ENCODE results near the gene ATP8A2. TPM values are rescaled to one million over a fixed set of nuclear protein-coding genes. Genes with fewer than 3 reads are reported as not detected.

Gene ATP8A2
- total RNA-seq, 5 donors from 2014 or later (not counting 1 experiment from before 2014, with no cell fraction given) = 0.39 to 0.85 (median 0.73) TPM

- peak overlapping the region in 1 of 3 donors; percentile 63 for H3K4me3 Mint-ChIP-seq
- no peaks in the 10 kb centered on the region for H3K9me3 ChIP-seq
- CTCF ChIA-PET = no interaction called here
- H3K36me3 ChIP-seq (ENCODE audit: control insufficient read depth in 2 of 2, extremely low read depth in 1 of 2, insufficient read depth in 1 of 2, low read length in 1 of 2) = no peaks in the 10 kb centered on the region
- no peaks in the 10 kb centered on the region for H3K36me3 Mint-ChIP-seq
- 46% methylated on average over 8 of the region's 10 CpGs for WGBS (ENCODE audit: insufficient coverage)
- H3K27ac Mint-ChIP-seq = peak overlapping the region; percentile 45 to 82
- H3K27me3 Mint-ChIP-seq = peaks cover 0 to 1% of the 10 kb centered on the region in 2 donors
- no peak overlapping the region for H3K27ac ChIP-seq (ENCODE audit: low read length)
- POLR2A ChIA-PET = no interaction called here
- no peak overlapping the region for H3K4me3 ChIP-seq (ENCODE audit: control insufficient read depth in 1 of 2, extremely low read depth in 1 of 2, low read length in 1 of 2)
- peaks cover 25 to 35% of the 10 kb centered on the region in 2 experiments for H3K4me1 ChIP-seq (ENCODE audit: control insufficient read depth in 1 of 2, extremely low read depth in 1 of 2, insufficient read depth in 2 of 2, low read length in 2 of 2)
- peaks cover 0 to 3% of the 10 kb centered on the region in 2 experiments for H3K27me3 ChIP-seq (replicated peaks in 1 of 2; ENCODE audit: control insufficient read depth in 2 of 2, extremely low read depth in 1 of 2, insufficient read depth in 2 of 2, low read length in 1 of 2)
- no peaks in the 10 kb centered on the region for H3K9me3 Mint-ChIP-seq
- no peak for ATAC-seq (replicated peaks in 1 of 4)
- H3K4me1 Mint-ChIP-seq = peaks cover 48 to 49% (median 48%) of the 10 kb centered on the region in 3 donors
- DNase-seq = peak in 1 of 35 experiments; percentile 14
Observed at GRCh38 chr13:25977216-25977615, 605.4 kb downstream of the ATP8A2 start.

GRCh38 chr13:25977671-25978070 lies 605.9 kb downstream of the ATP8A2 start:
- CTCF ChIA-PET = no interaction called here
- no peak overlapping the region for H3K27ac Mint-ChIP-seq

GRCh38 chr13:25978961-25979360 lies 607.2 kb downstream of the ATP8A2 start:
- ATAC-seq (replicated peaks in 1 of 4) = no peak
- Mint-ChIP-seq H3K27ac (no peak overlapping the region), H3K9me3 (no peaks in the 10 kb centered on the region), H3K36me3 (no peaks in the 10 kb centered on the region), H3K4me3 (no peak overlapping the region), H3K4me1 (peaks cover 35 to 45% (median 39%) of the 10 kb centered on the region in 3 donors), H3K27me3 (peaks cover 0 to 1% of the 10 kb centered on the region in 2 donors)
- H3K27me3 ChIP-seq (replicated peaks in 1 of 2; ENCODE audit: control insufficient read depth in 2 of 2, extremely low read depth in 1 of 2, insufficient read depth in 2 of 2, low read length in 1 of 2) = peaks cover 0 to 3% of the 10 kb centered on the region in 2 experiments
- H3K27ac ChIP-seq (ENCODE audit: low read length) = no peak overlapping the region
- WGBS (ENCODE audit: insufficient coverage) = 88% methylated on average over 1 of the region's 2 CpGs
- ChIA-PET POLR2A (no interaction called here), CTCF (no interaction called here)
- H3K36me3 ChIP-seq (ENCODE audit: control insufficient read depth in 2 of 2, extremely low read depth in 1 of 2, insufficient read depth in 1 of 2, low read length in 1 of 2) = no peaks in the 10 kb centered on the region
- no peak for DNase-seq
- no peaks in the 10 kb centered on the region for H3K9me3 ChIP-seq
- H3K4me3 ChIP-seq (ENCODE audit: control insufficient read depth in 1 of 2, extremely low read depth in 1 of 2, low read length in 1 of 2) = no peak overlapping the region
- peaks cover 12 to 20% of the 10 kb centered on the region in 2 experiments for H3K4me1 ChIP-seq (ENCODE audit: control insufficient read depth in 1 of 2, extremely low read depth in 1 of 2, insufficient read depth in 2 of 2, low read length in 2 of 2)

More at GRCh38 chr13:25977671-25978070, 605.9 kb downstream of the ATP8A2 start:
- peaks cover 43 to 45% (median 43%) of the 10 kb centered on the region in 3 donors for H3K4me1 Mint-ChIP-seq
- ATAC-seq (replicated peaks in 1 of 4) = no peak
- no peaks in the 10 kb centered on the region for H3K36me3 Mint-ChIP-seq
- DNase-seq = no peak
- Histone ChIP-seq H3K4me1 (ENCODE audit: control insufficient read depth in 1 of 2, extremely low read depth in 1 of 2, insufficient read depth in 2 of 2, low read length in 2 of 2) (peaks cover 23 to 32% of the 10 kb centered on the region in 2 experiments), H3K27ac (ENCODE audit: low read length) (no peak overlapping the region), H3K9me3 (no peaks in the 10 kb centered on the region), H3K27me3 (replicated peaks in 1 of 2; ENCODE audit: control insufficient read depth in 2 of 2, extremely low read depth in 1 of 2, insufficient read depth in 2 of 2, low read length in 1 of 2) (peaks cover 0 to 3% of the 10 kb centered on the region in 2 experiments), H3K36me3 (ENCODE audit: control insufficient read depth in 2 of 2, extremely low read depth in 1 of 2, insufficient read depth in 1 of 2, low read length in 1 of 2) (no peaks in the 10 kb centered on the region), H3K4me3 (ENCODE audit: control insufficient read depth in 1 of 2, extremely low read depth in 1 of 2, low read length in 1 of 2) (no peak overlapping the region)
- peak overlapping the region in 1 of 3 donors; percentile 63 for H3K4me3 Mint-ChIP-seq
- no CpG with 5 or more reads among the region's 4 CpGs for WGBS (ENCODE audit: insufficient coverage)
- peaks cover 0 to 1% of the 10 kb centered on the region in 2 donors for H3K27me3 Mint-ChIP-seq
- no peaks in the 10 kb centered on the region for H3K9me3 Mint-ChIP-seq
- POLR2A ChIA-PET = no interaction called here

- H3K9me3 Mint-ChIP-seq = no peaks in the 10 kb centered on the region
- H3K27ac Mint-ChIP-seq = no peak overlapping the region
- H3K4me1 ChIP-seq (ENCODE audit: control insufficient read depth in 1 of 2, extremely low read depth in 1 of 2, insufficient read depth in 2 of 2, low read length in 2 of 2) = peaks cover 8 to 15% of the 10 kb centered on the region in 2 experiments
- ChIA-PET POLR2A (no interaction called here), CTCF (no interaction called here)
- WGBS (ENCODE audit: insufficient coverage) = 98% methylated on average over 5 of the region's 6 CpGs
- no peak overlapping the region for H3K4me3 Mint-ChIP-seq
- peaks cover 31 to 41% (median 35%) of the 10 kb centered on the region in 3 donors for H3K4me1 Mint-ChIP-seq
- H3K4me3 ChIP-seq (ENCODE audit: control insufficient read depth in 1 of 2, extremely low read depth in 1 of 2, low read length in 1 of 2) = no peak overlapping the region
- no peak overlapping the region for H3K27ac ChIP-seq (ENCODE audit: low read length)
- H3K27me3 ChIP-seq (replicated peaks in 1 of 2; ENCODE audit: control insufficient read depth in 2 of 2, extremely low read depth in 1 of 2, insufficient read depth in 2 of 2, low read length in 1 of 2) = peaks cover 0 to 3% of the 10 kb centered on the region in 2 experiments
- no peak for DNase-seq
- no peaks in the 10 kb centered on the region for H3K36me3 ChIP-seq (ENCODE audit: control insufficient read depth in 2 of 2, extremely low read depth in 1 of 2, insufficient read depth in 1 of 2, low read length in 1 of 2)
- no peak for ATAC-seq (replicated peaks in 1 of 4)
- peaks cover 0 to 1% of the 10 kb centered on the region in 2 donors for H3K27me3 Mint-ChIP-seq
- H3K36me3 Mint-ChIP-seq = no peaks in the 10 kb centered on the region
- no peaks in the 10 kb centered on the region for H3K9me3 ChIP-seq
Observed at GRCh38 chr13:25979371-25979770, 607.6 kb downstream of the ATP8A2 start.

- Histone ChIP-seq H3K4me1 (ENCODE audit: control insufficient read depth in 1 of 2, extremely low read depth in 1 of 2, insufficient read depth in 2 of 2, low read length in 2 of 2) (peaks cover 6 to 7% of the 10 kb centered on the region in 2 experiments), H3K27me3 (replicated peaks in 1 of 2; ENCODE audit: control insufficient read depth in 2 of 2, extremely low read depth in 1 of 2, insufficient read depth in 2 of 2, low read length in 1 of 2) (peaks cover 0 to 3% of the 10 kb centered on the region in 2 experiments), H3K36me3 (ENCODE audit: control insufficient read depth in 2 of 2, extremely low read depth in 1 of 2, insufficient read depth in 1 of 2, low read length in 1 of 2) (no peaks in the 10 kb centered on the region), H3K4me3 (ENCODE audit: control insufficient read depth in 1 of 2, extremely low read depth in 1 of 2, low read length in 1 of 2) (no peak overlapping the region), H3K9me3 (no peaks in the 10 kb centered on the region), H3K27ac (ENCODE audit: low read length) (no peak overlapping the region)
- ATAC-seq (replicated peaks in 1 of 4) (no peak), DNase-seq (peak in 1 of 35 experiments; percentile 24)
- WGBS (ENCODE audit: insufficient coverage) = 60% methylated on average over 2 of the region's 2 CpGs
- H3K36me3 Mint-ChIP-seq = no peaks in the 10 kb centered on the region
- ChIA-PET POLR2A (no interaction called here), CTCF (no interaction called here)
- H3K4me3 Mint-ChIP-seq = no peak overlapping the region
- peaks cover 0 to 1% of the 10 kb centered on the region in 2 donors for H3K27me3 Mint-ChIP-seq
- peaks cover 25 to 32% (median 27%) of the 10 kb centered on the region in 3 donors for H3K4me1 Mint-ChIP-seq
- no peaks in the 10 kb centered on the region for H3K9me3 Mint-ChIP-seq
- H3K27ac Mint-ChIP-seq = peak overlapping the region in 1 of 2 donors; percentile 49
Observed at GRCh38 chr13:25980255-25980654, 608.5 kb downstream of the ATP8A2 start.

- no CpG with 5 or more reads among the region's 1 CpG for WGBS (ENCODE audit: insufficient coverage)
- Histone ChIP-seq H3K36me3 (ENCODE audit: control insufficient read depth in 2 of 2, extremely low read depth in 1 of 2, insufficient read depth in 1 of 2, low read length in 1 of 2) (no peaks in the 10 kb centered on the region), H3K4me1 (ENCODE audit: control insufficient read depth in 1 of 2, extremely low read depth in 1 of 2, insufficient read depth in 2 of 2, low read length in 2 of 2) (peaks cover 6 to 7% of the 10 kb centered on the region in 2 experiments), H3K27ac (ENCODE audit: low read length) (no peak overlapping the region), H3K9me3 (no peaks in the 10 kb centered on the region), H3K27me3 (replicated peaks in 1 of 2; ENCODE audit: control insufficient read depth in 2 of 2, extremely low read depth in 1 of 2, insufficient read depth in 2 of 2, low read length in 1 of 2) (peaks cover 0 to 3% of the 10 kb centered on the region in 2 experiments), H3K4me3 (ENCODE audit: control insufficient read depth in 1 of 2, extremely low read depth in 1 of 2, low read length in 1 of 2) (no peak overlapping the region)
- ChIA-PET CTCF (no interaction called here), POLR2A (no interaction called here)
- Mint-ChIP-seq H3K27me3 (peaks cover 0 to 1% of the 10 kb centered on the region in 2 donors), H3K36me3 (no peaks in the 10 kb centered on the region), H3K4me1 (peaks cover 19 to 27% (median 21%) of the 10 kb centered on the region in 3 donors), H3K27ac (no peak overlapping the region), H3K4me3 (no peak overlapping the region), H3K9me3 (no peaks in the 10 kb centered on the region)
- DNase-seq (no peak), ATAC-seq (replicated peaks in 1 of 4) (no peak)
Observed at GRCh38 chr13:25981060-25981459, 609.3 kb downstream of the ATP8A2 start.
